GM18505 (cell line): ENCODE data around the gene DUOX2.

ENCODE experiments used
- ATAC-seq: cut with Tn5 transposase; IDR thresholded peaks from one replicate; pipeline ENCODE4 v1.9.1; 2021; ENCODE audit not compliant: unreplicated experiment
- POLR2A ChIP-seq: IDR thresholded peaks from 4 replicates; pipeline ENCODE4 v1.6.1; 2011; ENCODE audit warnings: borderline replicate concordance; ENCODE audit not compliant: insufficient read depth, insufficient read length; ENCODE audit errors: extremely low read depth

DUOX2 gene

DNA sequence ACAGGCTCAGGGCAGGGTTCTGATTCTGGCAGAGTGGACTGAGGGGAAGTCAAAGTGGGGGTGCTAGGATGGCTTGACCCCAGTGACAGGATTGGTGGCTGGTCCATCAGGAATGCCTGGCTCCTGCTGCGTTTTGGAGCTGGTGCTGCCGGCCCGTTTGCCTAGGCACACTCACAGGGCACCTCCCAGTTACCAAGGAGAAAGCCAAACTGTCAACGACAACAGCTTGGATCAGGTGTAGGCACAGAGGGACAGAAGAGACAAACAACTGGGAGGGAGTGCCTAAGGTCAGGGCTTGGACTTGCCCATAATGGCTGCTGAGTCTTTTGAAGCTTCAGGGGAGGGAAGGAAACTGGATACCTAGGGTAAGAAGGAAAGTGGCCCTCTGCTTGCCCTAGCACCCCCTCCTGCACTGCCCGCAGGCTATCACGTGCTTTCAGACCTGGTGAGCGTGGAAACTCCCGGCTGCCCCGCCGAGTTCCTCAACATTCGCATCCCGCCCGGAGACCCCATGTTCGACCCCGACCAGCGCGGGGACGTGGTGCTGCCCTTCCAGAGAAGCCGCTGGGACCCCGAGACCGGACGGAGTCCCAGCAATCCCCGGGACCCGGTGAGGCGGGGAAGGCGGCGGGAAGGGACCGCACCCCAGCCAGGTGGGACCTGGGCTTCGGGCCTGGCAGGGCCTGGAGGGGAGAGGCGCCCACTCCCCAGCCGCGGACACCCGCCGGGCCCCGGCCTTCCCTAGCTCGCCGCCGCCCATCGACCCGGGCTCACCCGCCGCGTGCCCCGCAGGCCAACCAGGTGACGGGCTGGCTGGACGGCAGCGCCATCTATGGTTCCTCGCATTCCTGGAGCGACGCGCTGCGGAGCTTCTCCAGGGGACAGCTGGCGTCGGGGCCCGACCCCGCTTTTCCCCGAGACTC lies 21.0 kb upstream of the DUOX2 start:
- no peak for TF ChIP-seq POLR2A
- no peak for ATAC-seq

DNA sequence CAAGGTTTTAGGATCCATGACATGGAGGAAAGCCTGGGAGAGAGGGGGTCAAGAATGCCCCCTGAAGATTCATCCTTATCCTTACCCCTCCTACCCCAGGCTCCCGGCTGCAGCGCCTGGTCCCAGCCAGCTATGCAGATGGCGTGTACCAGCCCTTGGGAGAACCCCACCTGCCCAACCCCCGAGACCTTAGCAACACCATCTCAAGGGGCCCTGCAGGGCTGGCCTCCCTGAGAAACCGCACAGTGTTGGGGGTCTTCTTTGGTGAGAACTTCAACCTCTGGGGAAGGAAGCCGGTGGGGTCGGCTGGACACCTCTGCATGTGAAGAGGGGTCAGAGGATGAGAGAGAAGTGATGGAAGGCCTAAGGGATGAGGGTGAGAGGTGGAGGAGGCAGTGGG lies 20.1 kb upstream of the DUOX2 start:
- TF ChIP-seq POLR2A, result no peak
- ATAC-seq, result no peak

DNA sequence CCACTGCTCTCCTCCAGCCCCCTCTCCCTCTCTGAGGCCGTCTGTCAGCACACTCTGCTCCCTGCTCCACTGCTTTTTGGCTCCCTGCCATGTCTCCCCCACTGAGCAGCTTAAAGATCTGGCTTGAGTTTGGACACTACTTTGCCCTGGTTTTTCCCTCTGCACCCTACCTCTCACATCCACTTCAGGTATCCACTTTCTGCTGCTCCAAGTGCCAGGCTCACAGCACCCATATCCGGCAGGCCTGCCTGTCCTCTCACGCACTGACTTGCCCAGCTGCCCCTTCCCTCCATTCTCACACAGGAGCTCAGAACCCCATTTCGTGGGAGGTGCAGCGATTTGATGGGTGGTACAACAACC lies 19.6 kb upstream of the DUOX2 start:
- ATAC-seq, result no peak
- TF ChIP-seq POLR2A, result no peak

DNA sequence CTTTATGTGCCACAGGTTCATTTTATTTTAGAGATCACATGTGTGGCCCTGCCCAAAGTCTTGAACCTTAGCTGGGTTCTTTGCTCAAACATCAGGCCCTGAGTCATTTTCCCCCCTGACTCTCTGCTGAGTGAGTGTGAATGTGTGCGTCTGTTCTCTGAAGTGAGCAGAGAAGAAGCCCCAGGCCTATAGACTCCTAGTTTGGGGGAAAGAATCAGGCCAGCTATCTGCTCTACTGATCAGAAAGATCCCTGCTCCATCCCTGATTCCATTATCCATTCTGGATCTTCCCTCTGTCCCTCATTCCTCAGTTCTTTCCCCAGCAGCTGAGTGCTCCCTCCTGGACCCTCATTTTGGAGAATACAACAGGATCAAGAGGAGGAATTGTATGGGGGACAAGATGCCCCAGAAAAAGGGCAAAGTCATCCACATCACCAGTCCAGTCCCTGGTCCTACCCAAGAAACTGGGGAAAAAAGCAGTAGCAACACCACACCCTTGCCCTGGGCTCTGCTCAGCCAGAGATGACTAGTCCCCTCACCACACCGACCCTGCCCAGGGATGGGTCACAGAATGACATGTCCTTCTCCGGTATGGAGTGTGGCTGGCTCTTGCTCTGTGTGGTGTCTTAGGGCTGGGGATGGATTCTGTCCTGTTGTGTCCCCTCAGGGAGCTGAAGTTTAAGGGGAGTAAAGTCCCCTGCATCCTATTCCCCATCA lies 19.0 kb upstream of the DUOX2 start:
- no peak for TF ChIP-seq POLR2A

DNA sequence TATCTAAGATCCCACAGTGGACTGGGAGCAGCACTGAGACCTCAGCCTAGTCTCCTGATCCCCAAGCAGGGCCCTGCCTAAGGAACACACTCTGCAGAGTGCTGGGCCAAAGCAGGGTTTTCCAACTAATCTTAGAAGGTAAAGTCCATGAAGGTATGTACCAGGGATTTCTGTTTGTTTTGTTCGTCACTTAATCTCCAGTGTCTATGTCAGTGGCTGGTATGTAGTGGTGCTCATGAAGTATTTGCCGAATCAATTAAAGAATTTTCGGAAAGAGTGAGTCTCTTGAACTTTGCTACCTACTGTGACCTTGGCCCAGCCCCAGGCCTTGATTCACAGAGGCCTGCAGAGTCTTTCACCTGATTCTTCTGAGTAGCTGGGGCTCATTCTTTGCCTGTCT lies 17.5 kb upstream of the DUOX2 start:
- no peak for TF ChIP-seq POLR2A
- no peak for ATAC-seq

More for the DNA sequence above, 19.0 kb upstream of the DUOX2 start:
- ATAC-seq, result no peak

GRCh38 chr15:45130291-45131000 lies 16.5 kb upstream of the DUOX2 start:
- no peak for ATAC-seq
- TF ChIP-seq POLR2A, result no peak

GRCh38 chr15:45129651-45130129 lies 15.7 kb upstream of the DUOX2 start, which contains the start of the genes DUOX1 and DUOXA1:
Gene DUOX1, plus strand, starts transcription at chr15:45129994. Its CDS starts 1,973 bp downstream, at chr15:45131967.
Gene DUOXA1, minus strand, starts transcription at chr15:45129879. Its CDS starts 6,865 bp downstream, at chr15:45123014.
- no peak for TF ChIP-seq POLR2A
- no peak for ATAC-seq

DNA sequence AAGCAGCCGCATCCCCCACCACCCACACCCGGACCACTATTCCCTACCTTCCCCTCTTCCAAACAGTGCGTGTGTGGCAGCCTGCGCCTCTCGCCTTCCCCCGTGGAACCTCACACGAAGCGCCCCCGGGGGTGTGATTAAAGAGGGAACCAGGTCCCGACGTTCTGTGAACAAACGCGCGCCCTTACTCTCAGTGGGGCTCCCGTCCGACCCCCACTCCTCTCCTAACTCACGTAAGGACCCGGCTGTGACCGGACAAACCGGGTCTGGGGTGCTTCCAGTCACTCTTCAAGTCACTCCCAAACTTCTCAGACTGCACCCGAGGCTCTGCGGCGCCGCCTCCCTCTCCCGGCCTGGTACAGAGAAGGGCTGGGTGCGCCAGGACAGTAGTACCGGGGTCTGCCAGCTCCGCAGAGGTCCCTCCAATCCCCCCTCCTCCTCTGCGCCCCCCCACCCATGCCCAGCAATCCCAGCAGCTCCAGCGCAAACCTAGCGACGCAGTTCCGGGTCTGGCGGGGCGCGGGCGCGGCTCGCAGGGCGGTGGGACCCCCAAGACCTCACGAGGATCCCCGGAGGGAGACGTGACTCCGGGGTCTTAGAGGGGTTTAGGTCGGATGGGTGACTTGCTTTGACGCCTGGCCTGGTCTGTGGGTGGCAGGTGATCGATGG lies 15.1 kb upstream of the DUOX2 start:
- no peak for TF ChIP-seq POLR2A
- ATAC-seq, result no peak

- ATAC-seq, result no peak
- TF ChIP-seq POLR2A, result no peak
Observed at GRCh38 chr15:45126535-45127158, 12.7 kb upstream of the DUOX2 start.

DNA sequence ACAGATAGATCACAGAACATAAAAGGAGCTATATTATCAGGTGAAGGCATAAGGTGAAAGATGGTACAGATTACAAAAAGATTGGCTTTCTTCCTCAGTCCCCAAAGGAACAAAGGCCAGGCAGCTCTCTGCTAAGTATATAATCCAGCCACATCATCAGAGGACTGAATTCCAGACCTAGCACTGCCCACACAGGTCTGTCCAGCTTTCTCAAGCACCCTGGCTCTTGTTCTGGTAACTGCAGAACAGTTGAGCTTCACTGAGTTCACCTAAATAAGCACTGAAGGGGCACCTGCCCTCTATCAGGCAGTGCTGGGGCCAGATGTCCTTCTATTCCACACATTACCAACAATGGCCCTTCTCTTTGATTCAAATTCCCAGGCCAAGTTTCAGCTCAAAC lies 9.4 kb upstream of the DUOX2 start:
- no peak for ATAC-seq
- TF ChIP-seq POLR2A, result no peak

- TF ChIP-seq POLR2A, result no peak
- ATAC-seq, result no peak
Observed at GRCh38 chr15:45122719-45123118, 8.7 kb upstream of the DUOX2 start.

GRCh38 chr15:45121706-45122417 lies 7.9 kb upstream of the DUOX2 start:
- no peak for TF ChIP-seq POLR2A
- ATAC-seq, result no peak

- TF ChIP-seq POLR2A, result no peak
- no peak for ATAC-seq
Observed at GRCh38 chr15:45121020-45121419, 7.0 kb upstream of the DUOX2 start.
